Muscle of leg (tissue), 11 donors: Measurements from ENCODE around the gene TRIM5. TPM values are rescaled to one million over a fixed set of nuclear protein-coding genes. Genes with fewer than 3 reads are reported as not detected.

Source experiments
- DNase-seq: peaks from one replicate; pipeline ENCODE4 v3.0.0; 2013
- H3K27ac ChIP-seq: one replicate; pipeline ENCODE4 v1.5.1; 2013; ENCODE audit warnings: mild to moderate bottlenecking, low read length, control low read depth
- H3K27me3 ChIP-seq: one replicate; pipeline ENCODE4 v1.6.1; 2013; ENCODE audit warnings: low read length; ENCODE audit not compliant: control insufficient read depth, insufficient read depth
- H3K36me3 ChIP-seq: one replicate; pipeline ENCODE4 v1.6.1; 2013; ENCODE audit warnings: low read length; ENCODE audit not compliant: control insufficient read depth, insufficient read depth
- H3K4me1 ChIP-seq: one replicate; pipeline ENCODE4 v1.6.1; 2013; ENCODE audit warnings: low read length; ENCODE audit not compliant: control insufficient read depth, insufficient read depth
- H3K4me3 ChIP-seq: one replicate; pipeline ENCODE4 v1.5.1; 2013; ENCODE audit warnings: low read length, control low read depth
- H3K9me3 ChIP-seq: replicated peaks from 2 replicates; pipeline ENCODE4 v1.6.1; 2013; ENCODE audit warnings: low read depth, low read length; ENCODE audit not compliant: control insufficient read depth
- WGBS: methylation state at CpG from one replicate; pipeline ENCODE4 v1.1.5; 2013; ENCODE audit warnings: missing lambda C conversion rate; ENCODE audit not compliant: insufficient coverage; 5-methylcytosine and 5-hydroxymethylcytosine counted together
- polyA plus RNA-seq, 8 donors: library from polyadenylated mRNA; unstranded; fragments of 120-200 nt; gene quantifications; one replicate each; pipeline versions ENCODE4 v1.2.1 to v1.2.3, GENCODE V29; 2013; ENCODE audit warnings: inconsistent platforms in 1 of 8, low replicate concordance in 1 of 8; ENCODE audit not compliant: insufficient read length in 8 of 8, insufficient read depth in 1 of 8
- total RNA-seq: library from RNA; stranded (reverse); fragments of 120-200 nt; gene quantifications from one replicate; pipeline ENCODE4 v1.2.4, GENCODE V29; 2013

The TRIM5 gene
- total and polyA plus RNA-seq, 9 donors, result 11.4 to 18.6 (median 13.8) TPM

GRCh38 chr11:5631969-5632635, 52.8 kb downstream of the TRIM5 start:
- WGBS, result 93% methylated on average over 4 of the region's 5 CpGs
- no peak overlapping the region for H3K4me3 ChIP-seq
- peaks cover 2% of the 10 kb centered on the region for H3K9me3 ChIP-seq
- no peak overlapping the region for H3K27ac ChIP-seq
- H3K27me3 ChIP-seq, result no peaks in the 10 kb centered on the region
- DNase-seq, result no peak
- H3K4me1 ChIP-seq, result no peaks in the 10 kb centered on the region
- peaks cover 7% of the 10 kb centered on the region for H3K36me3 ChIP-seq

GRCh38 chr11:5631417-5631816, 53.5 kb downstream of the TRIM5 start:
- Histone ChIP-seq H3K36me3 (peaks cover 6% of the 10 kb centered on the region), H3K9me3 (peaks cover 2% of the 10 kb centered on the region), H3K4me1 (no peaks in the 10 kb centered on the region), H3K27me3 (no peaks in the 10 kb centered on the region), H3K27ac (no peak overlapping the region), H3K4me3 (no peak overlapping the region)
- 83% methylated on average over 1 of the region's 2 CpGs for WGBS
- no peak for DNase-seq

- 100% methylated on average over 2 of the region's 5 CpGs for WGBS
- H3K4me3 ChIP-seq, result no peak overlapping the region
- peaks cover 2% of the 10 kb centered on the region for H3K9me3 ChIP-seq
- H3K4me1 ChIP-seq, result peaks cover 12% of the 10 kb centered on the region
- no peak overlapping the region for H3K27ac ChIP-seq
- no peaks in the 10 kb centered on the region for H3K27me3 ChIP-seq
- no peak for DNase-seq
- H3K36me3 ChIP-seq, result no peaks in the 10 kb centered on the region
Measured at GRCh38 chr11:5626196-5626595, 58.7 kb downstream of the TRIM5 start.

GRCh38 chr11:5625281-5625680, 59.6 kb downstream of the TRIM5 start:
- Histone ChIP-seq H3K27me3 (no peaks in the 10 kb centered on the region), H3K4me1 (peaks cover 12% of the 10 kb centered on the region), H3K4me3 (peak overlapping the region; percentile 45), H3K9me3 (peaks cover 2% of the 10 kb centered on the region), H3K36me3 (no peaks in the 10 kb centered on the region), H3K27ac (peak overlapping the region; percentile 90)
- DNase-seq, result peak; percentile 5
- 35% methylated on average over 4 of the region's 4 CpGs for WGBS

- H3K9me3 ChIP-seq, result peaks cover 2% of the 10 kb centered on the region
- no peaks in the 10 kb centered on the region for H3K36me3 ChIP-seq
- no peaks in the 10 kb centered on the region for H3K27me3 ChIP-seq
- DNase-seq, result peak; percentile 92
- 32% methylated on average over 3 of the region's 7 CpGs for WGBS
- peak within 1 kb of the TSS; percentile 90 for H3K27ac ChIP-seq
- H3K4me1 ChIP-seq, result peaks cover 12% of the 10 kb centered on the region
- H3K4me3 ChIP-seq, result peak within 1 kb of the TSS; percentile 45
Measured at GRCh38 chr11:5624489-5625279, 60.2 kb downstream of the TRIM5 start, which contains the start of gene TRIM34. TSS of gene TRIM34 (plus strand) at chr11:5625001. CDS start at chr11:5632332, 7,331 bp downstream.

GRCh38 chr11:5622802-5623201, 62.1 kb downstream of the TRIM5 start:
- Histone ChIP-seq H3K9me3 (no peaks in the 10 kb centered on the region), H3K27ac (no peak overlapping the region), H3K4me3 (no peak overlapping the region), H3K4me1 (peaks cover 12% of the 10 kb centered on the region), H3K36me3 (no peaks in the 10 kb centered on the region), H3K27me3 (no peaks in the 10 kb centered on the region)
- no peak for DNase-seq
- WGBS, result no CpG with 5 or more reads among the region's 3 CpGs

GRCh38 chr11:5621580-5621979, 63.3 kb downstream of the TRIM5 start:
- H3K27ac ChIP-seq, result no peak overlapping the region
- H3K4me1 ChIP-seq, result peaks cover 12% of the 10 kb centered on the region
- H3K4me3 ChIP-seq, result no peak overlapping the region
- no peak for DNase-seq
- H3K9me3 ChIP-seq, result no peaks in the 10 kb centered on the region
- no peaks in the 10 kb centered on the region for H3K27me3 ChIP-seq
- H3K36me3 ChIP-seq, result no peaks in the 10 kb centered on the region

GRCh38 chr11:5620651-5621521, 64.0 kb downstream of the TRIM5 start:
- Histone ChIP-seq H3K27ac (no peak overlapping the region), H3K9me3 (no peaks in the 10 kb centered on the region), H3K4me1 (peaks cover 11% of the 10 kb centered on the region), H3K36me3 (no peaks in the 10 kb centered on the region), H3K27me3 (no peaks in the 10 kb centered on the region), H3K4me3 (no peak overlapping the region)
- no peak for DNase-seq
- 100% methylated on average over 1 of the region's 3 CpGs for WGBS

- Histone ChIP-seq H3K27ac (no peak overlapping the region), H3K9me3 (no peaks in the 10 kb centered on the region), H3K36me3 (no peaks in the 10 kb centered on the region), H3K27me3 (no peaks in the 10 kb centered on the region), H3K4me3 (no peak overlapping the region), H3K4me1 (no peaks in the 10 kb centered on the region)
- no peak for DNase-seq
- WGBS, result 72% methylated on average over 2 of the region's 3 CpGs
Measured at GRCh38 chr11:5618807-5619206, 66.1 kb downstream of the TRIM5 start.
